GM18907 (cell line): Measurements from ENCODE around the gene PRR20C.
"Not testable (repeated sequence)": the region's sequence is repeated elsewhere in the genome, so short reads cannot be mapped to it uniquely, and the experiment has no call there.

Experiments used
- ATAC-seq: cut with Tn5 transposase; IDR thresholded peaks from one replicate; pipeline ENCODE4 v1.9.1; 2021; ENCODE audit warnings: mild to moderate bottlenecking, moderate library complexity; ENCODE audit not compliant: unreplicated experiment

PRR20C gene

GRCh38 chr13:57153761-57154160, at the start of gene PRR20C:
Gene PRR20C, plus strand, starts transcription at chr13:57154061. Its CDS starts 387 bp downstream, at chr13:57154448.
- not testable (repeated sequence) for ATAC-seq

- ATAC-seq, result no peak
Measured at GRCh38 chr13:57114945-57115344, 38.9 kb upstream of the PRR20C start.

- no peak for ATAC-seq
Measured at GRCh38 chr13:57123681-57124080, 30.2 kb upstream of the PRR20C start.

GRCh38 chr13:57128909-57129308, 25.0 kb upstream of the PRR20C start:
- no peak for ATAC-seq

- ATAC-seq, result no peak
Measured at GRCh38 chr13:57136093-57136492, 17.8 kb upstream of the PRR20C start.

GRCh38 chr13:57137585-57137984, 16.3 kb upstream of the PRR20C start:
- no peak for ATAC-seq

GRCh38 chr13:57138988-57139387, 14.9 kb upstream of the PRR20C start:
- ATAC-seq, result no peak

- ATAC-seq, result not testable (repeated sequence)
Measured at GRCh38 chr13:57139781-57140180, 14.1 kb upstream of the PRR20C start.

- ATAC-seq, result not testable (repeated sequence)
Measured at GRCh38 chr13:57140235-57140968, 13.5 kb upstream of the PRR20C start, which contains the start of gene PRR20A. Gene PRR20A, plus strand, starts transcription at chr13:57140918. Its CDS starts 387 bp downstream, at chr13:57141305.

GRCh38 chr13:57147188-57147587, 6.7 kb upstream of the PRR20C start, which contains the start of gene PRR20B:
Gene PRR20B, plus strand, starts transcription at chr13:57147488. Its CDS starts 387 bp downstream, at chr13:57147875.
- not testable (repeated sequence) for ATAC-seq

- ATAC-seq, result not testable (repeated sequence)
Measured at GRCh38 chr13:57148106-57148505, 5.8 kb upstream of the PRR20C start.

- ATAC-seq, result not testable (repeated sequence)
Measured at GRCh38 chr13:57160332-57160731, 6.5 kb downstream of the PRR20C start, which contains the start of gene PRR20D. Gene PRR20D, plus strand, starts transcription at chr13:57160632. Its CDS starts 387 bp downstream, at chr13:57161019.

- ATAC-seq, result not testable (repeated sequence)
Measured at GRCh38 chr13:57166897-57167296, 13.0 kb downstream of the PRR20C start, which contains the start of gene PRR20E. Gene PRR20E, plus strand, starts transcription at chr13:57167197. Its CDS starts 387 bp downstream, at chr13:57167584.

- ATAC-seq, result no peak
Measured at GRCh38 chr13:57191667-57192066, 37.8 kb downstream of the PRR20C start.
